ENCODE measurements around the gene TBC1D1.
A peak's percentile ranks its signal among the peaks of the same experiment; 100 is the strongest.
"Not testable (repeated sequence)": the region's sequence is repeated elsewhere in the genome, so short reads cannot be mapped to it uniquely, and the experiment has no call there.

Gene TBC1D1

DNA sequence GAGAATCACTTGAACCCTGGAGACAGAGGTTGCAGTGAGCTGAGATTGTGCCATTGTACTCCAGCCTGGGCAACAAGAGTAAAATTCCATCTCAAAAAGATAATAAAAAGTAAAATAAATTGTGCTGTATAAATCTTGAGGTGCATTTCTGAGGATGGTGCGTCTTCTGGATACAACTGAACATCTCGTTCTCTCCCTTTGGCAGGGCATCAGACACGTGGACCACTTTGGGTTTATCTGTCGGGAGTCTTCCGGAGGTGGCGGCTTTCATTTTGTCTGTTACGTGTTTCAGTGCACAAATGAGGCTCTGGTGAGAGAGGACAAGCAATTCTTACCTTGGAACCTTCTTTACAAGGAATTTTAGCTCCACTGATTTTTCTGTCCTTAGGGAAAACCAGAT, 129.5 kb downstream of the TBC1D1 start:
- DNase-seq, result no peak

DNA sequence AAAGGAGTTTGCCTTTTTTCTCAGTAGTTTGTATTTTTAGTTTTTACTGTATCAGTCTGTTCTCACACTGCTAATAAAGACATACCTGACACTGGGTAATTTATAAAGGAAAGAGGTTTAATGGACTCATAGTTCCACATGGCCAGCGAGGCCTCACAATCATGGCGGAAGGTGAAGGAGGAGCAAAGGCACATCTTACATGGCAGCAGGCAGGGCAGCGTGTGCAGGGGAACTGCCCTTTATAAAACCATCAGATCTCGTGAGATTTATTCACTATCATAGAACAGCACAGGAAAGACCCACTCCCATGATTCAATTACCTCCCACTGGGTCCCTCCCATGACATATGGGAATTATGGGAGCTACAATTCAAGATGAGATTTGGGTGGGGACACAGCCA, 130.1 kb downstream of the TBC1D1 start:
- not testable (repeated sequence) for DNase-seq

GRCh38 chr4:38021751-38022150, 130.9 kb downstream of the TBC1D1 start:
- DNase-seq, result no peak

DNA sequence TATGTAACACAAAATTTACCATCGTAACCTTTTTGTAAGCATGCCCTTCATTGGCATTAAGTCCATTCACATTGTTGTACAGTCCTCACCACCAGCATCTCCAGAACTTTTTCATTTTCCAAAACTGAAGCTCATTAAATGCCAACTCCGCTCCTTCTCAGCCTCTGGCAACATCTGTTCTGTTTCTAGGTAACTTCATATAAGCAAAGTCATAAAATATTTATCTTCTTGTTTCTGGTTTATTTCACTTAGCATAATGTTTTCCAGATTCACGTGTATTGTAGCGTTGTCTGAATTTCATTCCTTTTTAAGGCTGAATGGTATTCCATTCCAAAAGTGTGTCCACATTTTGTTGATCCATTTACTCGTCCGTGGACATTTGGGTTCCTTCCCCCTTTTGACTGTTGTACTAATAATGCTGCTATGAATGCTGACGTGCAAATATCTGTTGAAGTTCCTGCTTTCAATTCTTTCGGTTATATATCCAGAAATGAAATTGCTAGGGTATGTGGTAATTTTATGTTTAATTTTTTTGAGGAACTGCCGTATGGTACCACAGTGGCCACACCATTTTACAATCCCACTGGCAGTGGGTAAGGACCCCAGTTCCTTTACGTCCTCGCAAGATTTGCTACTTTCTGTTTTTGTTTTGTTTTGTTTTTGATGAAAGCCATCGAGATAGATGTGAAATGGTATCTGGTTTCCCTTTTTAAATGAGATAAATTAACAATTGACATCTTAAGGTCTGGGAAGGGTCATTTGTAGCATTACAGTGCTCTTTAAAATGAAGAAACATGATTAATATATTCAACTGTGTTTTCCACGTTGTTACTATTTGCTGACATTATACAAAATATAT, 132.7 kb downstream of the TBC1D1 start:
- DNase-seq, result no peak

GRCh38 chr4:38024206-38024509, 133.3 kb downstream of the TBC1D1 start:
- no peak for DNase-seq

DNA sequence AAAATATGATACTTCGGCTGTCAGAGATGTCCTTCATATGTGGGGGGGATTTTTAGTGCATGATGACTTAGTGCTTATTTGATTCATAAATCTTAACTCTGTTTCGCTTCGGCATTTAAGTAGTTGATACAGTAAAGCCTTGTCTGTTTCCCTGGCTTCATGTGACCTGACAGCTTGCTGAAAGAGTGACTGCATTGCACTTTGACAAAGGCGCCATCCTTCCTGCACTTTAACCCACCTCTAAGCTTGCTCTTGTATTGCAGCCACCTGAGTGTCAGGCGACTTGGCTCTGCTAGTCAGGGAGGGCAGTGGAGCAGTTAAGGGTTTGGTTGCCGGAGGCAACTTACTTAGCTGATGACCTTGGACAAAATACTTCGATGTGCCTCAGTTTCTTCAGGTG, 134.8 kb downstream of the TBC1D1 start:
- no peak for DNase-seq

GRCh38 chr4:38026158-38026740, 135.4 kb downstream of the TBC1D1 start:
- no peak for DNase-seq

DNA sequence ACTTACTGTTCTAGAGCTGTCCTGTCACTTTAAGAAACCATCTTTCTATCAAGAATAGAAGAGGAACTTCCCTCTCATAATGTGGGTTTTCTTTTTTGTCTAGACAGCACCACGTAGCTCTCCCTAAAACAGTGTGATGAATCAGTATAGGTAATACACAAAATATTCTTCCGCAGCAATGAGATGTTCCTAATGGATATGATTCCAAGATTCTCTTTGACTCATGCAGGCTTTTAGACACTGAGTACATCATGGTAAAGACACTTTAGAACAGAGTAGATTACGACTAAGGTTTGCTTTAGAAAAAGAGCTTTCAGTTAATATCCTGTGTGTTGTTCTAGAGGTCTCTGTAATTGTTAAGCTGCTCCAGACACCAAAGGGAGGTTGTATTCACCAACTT, 139.1 kb downstream of the TBC1D1 start:
- peak; percentile 44 for DNase-seq

DNA sequence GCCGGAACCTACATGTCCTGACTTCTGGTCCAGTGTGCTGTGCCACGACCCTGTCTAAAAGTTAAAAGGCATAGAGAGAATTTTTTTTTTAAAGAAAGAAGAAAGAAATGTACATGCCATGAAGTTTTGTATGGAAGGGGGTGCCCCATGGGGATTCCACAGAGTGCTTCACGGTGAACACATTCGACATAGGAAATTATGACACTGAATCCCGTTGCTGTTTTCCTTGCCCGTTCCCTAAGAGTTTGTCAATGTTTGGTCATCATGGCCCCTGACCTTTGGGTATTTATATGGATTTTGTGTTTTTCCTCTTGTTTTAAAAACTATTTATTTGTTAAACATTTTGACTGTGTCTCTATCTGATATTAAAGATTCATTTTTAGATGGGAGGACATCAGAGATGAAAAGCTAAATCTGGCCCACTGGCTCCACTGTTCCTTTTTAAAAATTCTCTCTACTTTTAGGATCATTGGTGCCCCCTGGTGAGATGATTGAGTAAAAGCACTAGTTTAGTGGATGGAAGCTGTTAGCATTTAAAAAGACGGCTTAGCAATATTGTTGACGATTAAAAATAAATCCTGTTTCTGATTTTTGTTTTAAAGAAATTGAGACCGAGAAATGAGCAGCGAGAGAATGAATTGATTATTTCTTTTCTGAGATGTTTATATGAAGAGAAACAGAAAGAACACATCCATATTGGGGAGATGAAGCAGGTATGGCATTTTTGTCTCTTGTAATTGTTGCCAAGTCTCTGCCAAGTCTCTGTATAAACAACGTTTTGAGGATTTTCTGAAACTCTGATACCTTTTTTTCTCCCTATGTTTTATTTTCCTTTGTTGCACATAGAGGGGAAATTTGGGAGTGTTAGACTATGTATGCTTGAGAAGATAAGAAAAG, 144.3 kb downstream of the TBC1D1 start:
- peak; percentile 43 for DNase-seq

GRCh38 chr4:38036548-38036947, 145.7 kb downstream of the TBC1D1 start:
- DNase-seq, result no peak

- no peak for DNase-seq
These were observed 146.7 kb downstream of the TBC1D1 start for GRCh38 chr4:38037612-38038011.

DNA sequence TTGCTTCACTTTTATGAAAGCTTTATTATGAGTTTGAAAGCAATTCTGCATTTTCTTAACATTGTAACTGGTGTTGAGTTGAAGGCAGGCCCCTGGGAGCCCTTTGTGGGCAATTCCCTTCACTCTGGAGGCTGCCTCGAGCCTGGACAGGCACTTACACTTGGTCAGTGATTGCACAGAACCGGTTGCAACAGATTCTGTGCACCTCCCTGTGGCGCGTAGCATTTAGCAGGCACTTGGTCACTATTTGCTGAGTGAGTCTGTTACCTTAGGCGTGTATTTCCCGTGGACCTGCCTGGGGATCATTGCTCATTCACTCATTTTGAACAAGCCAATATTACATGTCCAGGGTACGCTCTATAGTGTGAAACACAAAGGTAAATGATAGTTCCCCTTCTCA, 149.7 kb downstream of the TBC1D1 start:
- DNase-seq, result no peak

DNA sequence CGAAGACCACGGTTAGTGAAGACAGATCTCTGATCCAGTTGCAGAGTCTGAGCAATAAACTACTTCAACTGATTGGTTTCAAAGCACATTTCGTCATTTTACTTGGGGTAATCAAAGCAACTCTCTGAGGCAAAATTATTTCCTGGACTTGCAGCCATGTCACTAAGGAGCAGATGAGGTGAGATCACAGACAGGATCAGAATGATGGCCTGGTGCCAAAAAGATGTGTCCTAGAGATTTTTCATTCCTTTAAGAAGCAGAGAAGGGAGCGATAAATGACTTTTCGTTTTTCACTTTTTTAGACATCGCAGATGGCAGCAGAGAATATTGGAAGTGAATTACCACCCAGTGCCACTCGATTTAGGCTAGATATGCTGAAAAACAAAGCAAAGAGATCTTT, 153.2 kb downstream of the TBC1D1 start:
- DNase-seq, result no peak

DNA sequence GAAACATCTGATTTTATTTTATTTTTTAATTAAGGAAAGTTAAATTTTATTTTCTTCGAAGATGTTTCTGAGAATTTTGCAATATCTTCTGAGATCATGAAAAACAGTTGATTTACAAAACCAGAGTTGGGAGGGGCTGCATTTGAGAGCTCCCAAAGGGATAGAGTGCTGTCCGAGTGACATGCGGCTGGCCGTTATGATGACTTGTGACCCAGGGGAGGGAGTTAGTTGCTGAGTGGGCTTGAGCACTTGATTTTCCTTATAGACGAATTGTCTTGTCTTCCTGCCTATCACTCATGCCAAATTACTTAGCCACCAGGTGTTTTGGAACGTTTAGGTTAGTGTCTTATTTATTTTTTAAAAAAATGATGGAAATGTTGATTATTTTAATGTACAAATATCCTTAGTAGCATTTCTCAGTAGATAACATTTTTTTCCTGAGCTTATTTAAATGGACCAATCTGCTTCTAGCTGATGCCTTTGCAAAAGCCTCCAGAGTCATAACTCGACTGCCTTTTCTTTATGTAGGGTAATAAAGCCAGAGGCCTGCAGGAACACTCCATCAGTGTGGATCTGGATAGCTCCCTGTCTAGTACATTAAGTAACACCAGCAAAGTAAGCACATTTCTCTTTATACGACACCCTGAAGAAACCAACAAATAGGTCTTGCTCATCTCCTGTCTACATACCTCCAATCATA, 154.6 kb downstream of the TBC1D1 start:
- DNase-seq, result no peak

GRCh38 chr4:38046727-38047489, 156.0 kb downstream of the TBC1D1 start:
- peak; percentile 11 for DNase-seq

GRCh38 chr4:38049545-38050170, 158.8 kb downstream of the TBC1D1 start:
- no peak for DNase-seq

- no peak for DNase-seq
These were observed 159.9 kb downstream of the TBC1D1 start for GRCh38 chr4:38050560-38051350.

DNA sequence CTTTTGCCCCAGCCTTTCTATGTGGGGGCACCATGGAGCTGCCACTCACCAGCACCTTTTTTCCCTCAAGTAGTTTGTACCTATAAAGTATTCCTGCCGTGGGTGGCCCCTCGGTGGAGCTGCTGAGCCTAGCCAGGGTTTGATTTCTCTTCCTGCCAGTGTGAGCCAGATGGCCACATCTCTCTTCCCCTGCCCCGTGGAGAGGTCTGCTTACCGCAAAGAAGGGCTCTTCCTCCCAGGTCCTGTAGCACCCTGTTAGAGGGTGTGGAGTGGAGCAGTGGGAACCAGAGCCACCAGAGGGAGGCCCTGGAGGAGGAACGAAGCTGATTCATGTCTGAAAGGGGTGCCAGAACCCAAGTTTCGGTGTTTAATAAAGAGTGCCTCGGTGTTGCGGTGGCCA, 164.7 kb downstream of the TBC1D1 start:
- no peak for DNase-seq

DNA sequence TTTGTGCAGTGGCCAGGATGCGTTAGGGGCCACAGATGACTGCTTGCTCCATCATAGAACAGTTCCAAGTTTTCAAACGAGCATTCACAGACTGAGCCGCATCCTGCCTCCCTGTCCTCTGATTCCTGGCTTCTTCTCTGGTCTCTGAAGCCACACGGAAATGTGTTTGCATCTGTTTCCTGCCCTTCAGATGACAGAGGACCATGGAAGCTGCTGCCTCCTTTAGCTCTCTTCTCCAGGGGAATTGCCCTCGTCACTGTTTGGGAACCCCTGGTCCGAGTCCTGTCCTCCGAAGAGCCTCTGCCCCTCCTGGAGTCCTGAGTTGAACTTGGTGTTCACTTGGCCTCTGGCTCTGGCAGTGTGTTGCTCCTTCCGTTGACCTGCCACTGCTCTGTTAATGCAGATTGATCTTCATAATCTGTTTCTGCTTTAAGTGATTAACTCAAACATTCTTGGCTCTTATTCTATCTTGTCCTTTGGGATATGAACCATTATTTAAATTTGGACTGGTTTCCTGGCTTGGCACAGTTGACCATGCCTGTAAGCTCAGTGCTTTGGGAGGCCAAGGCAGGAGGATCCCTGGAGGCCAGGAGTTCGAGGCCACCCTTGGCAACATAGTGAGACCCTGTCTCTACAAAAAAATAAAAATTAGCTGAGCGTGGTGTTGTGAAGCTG, 165.3 kb downstream of the TBC1D1 start:
- DNase-seq, result no peak

DNA sequence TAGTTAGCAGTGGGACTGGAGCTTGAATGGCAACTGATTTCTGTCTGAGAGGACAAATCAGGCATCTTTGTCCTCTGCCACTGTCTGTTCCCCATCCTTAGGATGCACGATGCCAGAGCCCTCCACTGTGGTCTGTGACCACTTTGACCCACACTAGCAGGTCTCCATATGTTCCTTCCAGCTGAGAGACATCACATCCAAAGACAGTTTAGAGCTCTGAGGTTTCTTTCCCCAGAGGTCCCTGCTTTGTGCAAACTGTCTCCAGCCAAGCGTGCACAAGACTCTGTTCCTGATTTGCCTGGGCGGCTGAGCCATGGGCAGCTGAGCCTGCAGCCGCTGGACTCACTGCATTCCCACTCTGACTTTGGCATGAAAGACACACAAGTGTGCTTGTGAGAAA, 167.3 kb downstream of the TBC1D1 start:
- DNase-seq, result no peak

Data from HCEC 1CT (cell line).